DMS53 treated with DMSO at 0.1 percent for 48 hours (cell line): Measurements from ENCODE around the gene WSB1.
"Not testable (repeated sequence)": the region's sequence is repeated elsewhere in the genome, so short reads cannot be mapped to it uniquely, and the experiment has no call there.

Experiments
- DNase-seq: peaks from one replicate; lab custom pipeline; 2025; ENCODE audit not compliant: unreplicated experiment; lab: John Stamatoyannopoulos, UW

WSB1 gene

GRCh38 chr17:27293898-27294688, at the start of gene WSB1:
Gene WSB1, plus strand, starts transcription at chr17:27294114. Its CDS starts 282 bp downstream, at chr17:27294396.
- DNase-seq, result peak; percentile 90

- no peak for DNase-seq
These were observed 49.3 kb upstream of the WSB1 start for GRCh38 chr17:27244491-27245223.

- DNase-seq, result peak; percentile 98
These were observed 48.7 kb upstream of the WSB1 start for GRCh38 chr17:27245230-27245696.

- no peak for DNase-seq
These were observed 47.4 kb upstream of the WSB1 start for GRCh38 chr17:27246537-27246936.

- DNase-seq, result peak; percentile 96
These were observed 46.6 kb upstream of the WSB1 start for GRCh38 chr17:27247071-27247957.

- no peak for DNase-seq
These were observed 46.0 kb upstream of the WSB1 start for GRCh38 chr17:27247958-27248342.

GRCh38 chr17:27250791-27251190, 43.1 kb upstream of the WSB1 start:
- not testable (repeated sequence) for DNase-seq

GRCh38 chr17:27254802-27255201, 39.1 kb upstream of the WSB1 start:
- not testable (repeated sequence) for DNase-seq

GRCh38 chr17:27256225-27257030, 37.5 kb upstream of the WSB1 start:
- peak; percentile 46 for DNase-seq

GRCh38 chr17:27257031-27257357, 36.9 kb upstream of the WSB1 start:
- DNase-seq, result no peak

- no peak for DNase-seq
These were observed 34.6 kb upstream of the WSB1 start for GRCh38 chr17:27259356-27259755.

GRCh38 chr17:27263386-27263785, 30.5 kb upstream of the WSB1 start:
- no peak for DNase-seq

- no peak for DNase-seq
These were observed 29.7 kb upstream of the WSB1 start for GRCh38 chr17:27264068-27264812.

- no peak for DNase-seq
These were observed 28.6 kb upstream of the WSB1 start for GRCh38 chr17:27265333-27265732.

- no peak for DNase-seq
These were observed 27.7 kb upstream of the WSB1 start for GRCh38 chr17:27266228-27266627.

GRCh38 chr17:27268394-27269085, 25.4 kb upstream of the WSB1 start:
- peak; percentile 77 for DNase-seq

- peak; percentile 32 for DNase-seq
These were observed 24.7 kb upstream of the WSB1 start for GRCh38 chr17:27269201-27269600.

- no peak for DNase-seq
These were observed 23.9 kb upstream of the WSB1 start for GRCh38 chr17:27269974-27270373.

- no peak for DNase-seq
These were observed 17.2 kb upstream of the WSB1 start for GRCh38 chr17:27276653-27277156.
